Tibial nerve (tissue), 3 donors: Measurements from ENCODE around the gene MPND.

Experiments
- EP300 ChIP-seq, 2 donors: sonication (generic); formaldehyde crosslinking; IDR thresholded peaks; one replicate each; pipeline ENCODE4 v1.6.1; 2017; ENCODE audit warnings: antibody characterized with exemption in 2 of 2, mild to moderate bottlenecking in 1 of 2
- POLR2A ChIP-seq, 2 donors: fragments of 450-650 bp; IDR thresholded peaks; one replicate each; pipeline ENCODE4 v1.6.1; 2017; ENCODE audit warnings: antibody characterized with exemption in 2 of 2, mild to moderate bottlenecking in 2 of 2, moderate library complexity in 2 of 2

GRCh38 chr19:4405977-4406376 is 62.6 kb downstream of the MPND start:
- TF ChIP-seq POLR2A (IDR thresholded peaks at IDR 0.05) = no peak
- no peak for TF ChIP-seq EP300 (IDR thresholded peaks at IDR 0.05)
